Brain microvascular endothelial cell (primary cell): ENCODE results near the gene SMIM5.
A peak's percentile ranks its signal among the peaks of the same experiment; 100 is the strongest.

Experiments used
- DNase-seq: peaks from one replicate; pipeline ENCODE4 v3.0.0-alpha.2; 2020
- H3K27ac ChIP-seq: fragments of 250-450 bp; sonication (Bioruptor Pico); 2 replicates; pipeline ENCODE4 v1.5.1; 2020; ENCODE audit warnings: mild to moderate bottlenecking, moderate library complexity
- H3K27me3 ChIP-seq: fragments of 250-450 bp; sonication (Bioruptor Pico); replicated peaks from 2 replicates; pipeline ENCODE4 v1.5.1; 2020; ENCODE audit warnings: mild to moderate bottlenecking
- H3K36me3 ChIP-seq: fragments of 250-450 bp; sonication (Bioruptor Pico); replicated peaks from 2 replicates; pipeline ENCODE4 v1.5.1; 2020; ENCODE audit warnings: mild to moderate bottlenecking
- H3K4me3 ChIP-seq: 2 replicates; pipeline ENCODE4 v1.5.1; 2011; ENCODE audit warnings: low read depth, mild to moderate bottlenecking, control low read depth, low read length, moderate library complexity
- CTCF ChIP-seq: IDR thresholded peaks from 2 replicates; pipeline ENCODE4 v1.5.1; 2011; ENCODE audit warnings: low read depth, mild to moderate bottlenecking, moderate library complexity, low read length, control low read depth, inconsistent platforms; ENCODE audit errors: missing control alignments
- in situ Hi-C: cut with HindIII; loops from 2 replicates; pipeline ENCODE4 v1.10.0; 2017; ENCODE audit warnings: low sequenced_read_pairs, low pct_ligation_motif_present

SMIM5 gene

GRCh38 chr17:75672011-75672410, 38.8 kb downstream of the SMIM5 start:
- Histone ChIP-seq H3K4me3 (no peak overlapping the region), H3K27ac (no peak overlapping the region), H3K36me3 (peaks cover 54% of the 10 kb centered on the region), H3K27me3 (no peaks in the 10 kb centered on the region)
- in situ Hi-C loops, result loop anchor here (10.0 kb wide), 1 partner anchor 73 kb away; no protein-coding TSS in a partner anchor
- TF ChIP-seq CTCF, result no peak
- DNase-seq, result no peak

GRCh38 chr17:75673487-75673886, 40.3 kb downstream of the SMIM5 start:
- DNase-seq, result no peak
- TF ChIP-seq CTCF, result no peak
- H3K27ac ChIP-seq, result no peak overlapping the region
- no peak overlapping the region for H3K4me3 ChIP-seq
- in situ Hi-C loops, result loop anchor here (10.0 kb wide), 1 partner anchor 71 kb away; no protein-coding TSS in a partner anchor
- H3K27me3 ChIP-seq, result no peaks in the 10 kb centered on the region
- H3K36me3 ChIP-seq, result peaks cover 56% of the 10 kb centered on the region

- H3K36me3 ChIP-seq, result peaks cover 40% of the 10 kb centered on the region
- no peaks in the 10 kb centered on the region for H3K27me3 ChIP-seq
- TF ChIP-seq CTCF, result no peak
- DNase-seq, result no peak
- in situ Hi-C loops, result loop anchor here (10.0 kb wide), 1 partner anchor 68 kb away; no protein-coding TSS in a partner anchor
- no peak overlapping the region for H3K4me3 ChIP-seq
- no peak overlapping the region for H3K27ac ChIP-seq
These were observed 43.2 kb downstream of the SMIM5 start for GRCh38 chr17:75676461-75676860.

GRCh38 chr17:75679706-75680211, 46.5 kb downstream of the SMIM5 start:
- in situ Hi-C loops, result loop anchor here (10.0 kb wide), 1 partner anchor 65 kb away; no protein-coding TSS in a partner anchor
- peak; percentile 25 for TF ChIP-seq CTCF
- DNase-seq, result no peak
- Histone ChIP-seq H3K36me3 (peaks cover 20% of the 10 kb centered on the region), H3K4me3 (no peak overlapping the region), H3K27ac (no peak overlapping the region), H3K27me3 (no peaks in the 10 kb centered on the region)

- Histone ChIP-seq H3K27ac (no peak overlapping the region), H3K27me3 (no peaks in the 10 kb centered on the region), H3K4me3 (no peak overlapping the region), H3K36me3 (peaks cover 23% of the 10 kb centered on the region)
- DNase-seq, result no peak
- in situ Hi-C loops, result no loop called here
- no peak for TF ChIP-seq CTCF
These were observed 47.2 kb downstream of the SMIM5 start for GRCh38 chr17:75680431-75680830.

- peaks cover 17% of the 10 kb centered on the region for H3K36me3 ChIP-seq
- H3K27me3 ChIP-seq, result no peaks in the 10 kb centered on the region
- H3K4me3 ChIP-seq, result no peak overlapping the region
- DNase-seq, result peak; percentile 39
- in situ Hi-C loops, result no loop called here
- TF ChIP-seq CTCF, result no peak
- no peak overlapping the region for H3K27ac ChIP-seq
These were observed 48.1 kb downstream of the SMIM5 start for GRCh38 chr17:75681289-75681688.
